ENCODE measurements around the gene CLCN1. TPM values are rescaled to one million over a fixed set of nuclear protein-coding genes. Genes with fewer than 3 reads are reported as not detected.

Gene CLCN1
- total and polyA plus RNA-seq, 2 of the 4 experiments (the other 2 are of a cell fraction): not detected

DNA sequence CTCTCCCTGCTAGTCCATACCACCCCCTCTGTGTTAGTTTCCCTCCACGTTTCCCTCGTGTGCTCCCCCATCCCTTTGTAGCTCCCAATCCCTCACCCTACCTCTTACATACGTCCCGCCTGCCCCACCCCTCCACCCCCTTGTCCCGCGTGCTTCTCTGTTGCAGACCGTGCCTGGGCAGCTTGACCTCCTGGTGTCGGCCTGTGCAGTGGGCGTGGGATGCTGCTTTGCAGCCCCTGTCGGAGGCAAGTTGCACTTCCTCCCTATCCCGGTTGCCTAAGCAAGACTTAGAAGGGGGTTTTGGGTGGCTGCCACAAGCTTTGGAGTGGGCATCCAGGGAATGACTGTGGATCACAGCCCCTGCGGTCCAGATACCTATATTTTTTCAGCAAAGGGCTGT, 7.7 kb downstream of the CLCN1 start:
- POLR2A ChIA-PET (ENCODE audit: unreplicated experiment): no interaction called here
- Histone ChIP-seq H4K8ac (ENCODE audit: low read depth in 2 of 2, low read length in 2 of 2) (no peak overlapping the region), H3K9me1 (ENCODE audit: insufficient read depth, low read length) (no peaks in the 10 kb centered on the region), H2AK5ac (ENCODE audit: low read depth, low read length) (no peak overlapping the region), H2BK20ac (ENCODE audit: low read depth, low read length) (no peak overlapping the region), H2AK9ac (replicated peaks; ENCODE audit: low read depth, low read length, poor library complexity) (no peak overlapping the region), H4K20me1 (ENCODE audit: insufficient read depth, low read length) (no peaks in the 10 kb centered on the region), H2AFZ (replicated peaks; ENCODE audit: low read length, poor library complexity) (peak overlapping the region; percentile 36), H2BK120ac (ENCODE audit: low read depth, low read length) (no peak overlapping the region), H3K79me1 (ENCODE audit: low read depth in 1 of 2, low read length in 2 of 2) (no peaks in the 10 kb centered on the region), H3K9ac (ENCODE audit: low read depth, low read length) (no peak overlapping the region), H3K14ac (replicated peaks; ENCODE audit: low read depth, low read length) (no peak overlapping the region), H3K36me3 (ENCODE audit: control insufficient read depth, insufficient read depth, low read length) (no peaks in the 10 kb centered on the region), H3K9me3 (ENCODE audit: control insufficient read depth, insufficient read depth, low read length) (no peaks in the 10 kb centered on the region), H3K23ac (ENCODE audit: low read depth, low read length) (no peak overlapping the region), H3K27ac (ENCODE audit: insufficient read depth, low read length) (no peak overlapping the region), H3K27me3 (ENCODE audit: control insufficient read depth, insufficient read depth, low read length) (peaks cover 5% of the 10 kb centered on the region; the same call in 1 of the 2 replicates), H4K5ac (ENCODE audit: low read depth, low read length) (no peak overlapping the region), H3K4me2 (ENCODE audit: low read depth, low read length) (no peak overlapping the region), H3K4me3 (ENCODE audit: insufficient read depth, low read depth, low read length) (no peak overlapping the region), H2BK15ac (ENCODE audit: low read depth, low read length) (no peak overlapping the region), H3K4me1 (ENCODE audit: control insufficient read depth, insufficient read depth, low read length) (peaks cover 8% of the 10 kb centered on the region; the same call in 1 of the 2 replicates), H3K18ac (ENCODE audit: low read depth, low read length) (no peak overlapping the region), H4K91ac (ENCODE audit: insufficient read depth, low read depth, low read length) (no peak overlapping the region), H2BK5ac (ENCODE audit: low read depth, low read length, poor library complexity, severe bottlenecking) (no peak overlapping the region), H3K4ac (ENCODE audit: low read depth, low read length) (no peak overlapping the region), H3K56ac (ENCODE audit: extremely low read depth, insufficient read depth, low read length) (no peak overlapping the region)
- WGBS, 2 experiments (ENCODE audit: extremely low coverage in 2 of 2, insufficient read length in 1 of 2): no CpG with 5 or more reads among the region's 12 CpGs
- BruUV-seq (replicated peaks): no TSS peak
- in situ Hi-C loops (cut with MboI; ENCODE audit: low sequenced_read_pairs): no loop called here
- DNase-seq: no peak
- intact Hi-C loops (cut with micrococcal nuclease): no loop called here
- ATAC-seq (ENCODE audit: low read depth): no peak
- TF ChIP-seq NFE2L2 (IDR thresholded peaks at IDR 0.05; ENCODE audit: low read depth, low read length) (no peak), SMC3 (IDR thresholded peaks at IDR 0.05; ENCODE audit: low read depth, low read length) (no peak), CEBPB (IDR thresholded peaks at IDR 0.05; ENCODE audit: low read depth, low read length) (no peak), MAZ (IDR thresholded peaks at IDR 0.05; ENCODE audit: borderline replicate concordance, low read depth, low read length) (no peak), BHLHE40 (IDR thresholded peaks at IDR 0.05; ENCODE audit: low read depth, low read length) (no peak), RCOR1 (IDR thresholded peaks at IDR 0.05; ENCODE audit: insufficient replicate concordance, low read length) (no peak), RAD21 (IDR thresholded peaks at IDR 0.05; ENCODE audit: low read length) (no peak), FOS (IDR thresholded peaks at IDR 0.05; ENCODE audit: low read depth, low read length) (no peak)
- TF ChIP-seq, protein P1, sequence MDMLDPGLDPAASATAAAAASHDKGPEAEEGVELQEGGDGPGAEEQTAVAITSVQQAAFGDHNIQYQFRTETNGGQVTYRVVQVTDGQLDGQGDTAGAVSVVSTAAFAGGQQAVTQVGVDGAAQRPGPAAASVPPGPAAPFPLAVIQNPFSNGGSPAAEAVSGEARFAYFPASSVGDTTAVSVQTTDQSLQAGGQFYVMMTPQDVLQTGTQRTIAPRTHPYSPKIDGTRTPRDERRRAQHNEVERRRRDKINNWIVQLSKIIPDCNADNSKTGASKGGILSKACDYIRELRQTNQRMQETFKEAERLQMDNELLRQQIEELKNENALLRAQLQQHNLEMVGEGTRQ (IDR thresholded peaks at IDR 0.05; ENCODE audit: low read depth, low read length): no peak
- CTCF ChIA-PET: no interaction called here
- dilution Hi-C loops (cut with HindIII; ENCODE audit: low sequenced_read_pairs, unreplicated experiment): no loop called here

Data from IMR-90 (cell line).